HCT116 (cell line): Measurements from ENCODE around the gene GABPB1. TPM values are rescaled to one million over a fixed set of nuclear protein-coding genes. Genes with fewer than 3 reads are reported as not detected.

Experiments used
- ATAC-seq: fragments of 200-7000 bp; cut with Tn5 transposase; 2 replicates; pipeline ENCODE4 v1.9.1; 2020; ENCODE audit warnings: mild to moderate bottlenecking, moderate library complexity
- BruUV-seq: library from RNA; stranded (reverse); fragments of 400-500 nt; replicated peaks from 2 replicates; lab custom pipeline; 2021; lab: Mats Ljungman, UMichigan
- CTCF ChIA-PET: fragments of 300-600 bp; sonication (Branson Sonifier 250); formaldehyde crosslinking; loops from one replicate; lab custom pipeline; 2021; ENCODE audit warnings: antibody characterized with exemption; lab: Charles Lee
- POLR2A ChIA-PET: fragments of 300-600, 350-600 bp; sonication (Branson Sonifier 250); formaldehyde crosslinking; loops from one replicate; lab custom pipeline; 2021; ENCODE audit warnings: antibody characterized with exemption; lab: Charles Lee
- RAD21 ChIA-PET, 2 experiments: fragments of 300-600 bp; sonication (Branson Sonifier 250); formaldehyde crosslinking; loops; one replicate each; lab custom pipeline; 2023; ENCODE audit warnings: low total read pairs in 2 of 2; ENCODE audit not compliant: uncharacterized antibody in 2 of 2, unreplicated experiment in 2 of 2, low non-redundant PET in 1 of 2; lab: Charles Lee
- DNase-seq: peaks from one replicate; pipeline ENCODE4 v3.0.0-alpha.2; 2010; ENCODE audit warnings: low read depth, low spot score
- H2AFZ ChIP-seq: fragments of 200-600 bp; shearing (Covaris generic), sonication (generic); 2 replicates; pipeline ENCODE4 v1.6.1; 2017; ENCODE audit warnings: low read depth, mixed run types, mixed read lengths, antibody characterized with exemption, low read length; ENCODE audit not compliant: poor library complexity, severe bottlenecking
- H3K27ac ChIP-seq: 2 replicates; pipeline ENCODE4 v1.5.1; 2012; ENCODE audit warnings: low read depth, low read length
- H3K27me3 ChIP-seq: fragments of 200-600 bp; sonication (generic); 2 replicates; pipeline ENCODE4 v1.6.1; 2016; ENCODE audit warnings: mixed run types, low read length, mixed read lengths; ENCODE audit not compliant: insufficient read depth
- H3K36me3 ChIP-seq, 2 experiments: fragments of 200-500 bp in 1 of 2; fragments of 200-600 bp in 1 of 2; sonication (Bioruptor generic) in 1 of 2; sonication (generic) in 1 of 2; 2 replicates each; pipeline versions ENCODE4 v1.5.1 to v1.6.1; 2014 to 2016; ENCODE audit warnings: low read length in 2 of 2, inconsistent platforms in 1 of 2, mixed read lengths in 1 of 2, mixed run types in 1 of 2; ENCODE audit not compliant: insufficient read depth in 2 of 2, control insufficient read depth in 1 of 2
- H3K4me1 ChIP-seq, 2 experiments: fragments of 200-600 bp in 1 of 2; sonication (generic) in 1 of 2; 2 replicates each; pipeline versions ENCODE4 v1.5.1 to v1.6.1; 2012 to 2017; ENCODE audit warnings: low read length in 2 of 2, inconsistent platforms in 1 of 2, mild to moderate bottlenecking in 1 of 2, mixed read lengths in 1 of 2, mixed run types in 1 of 2, moderate library complexity in 1 of 2; ENCODE audit not compliant: insufficient read depth in 2 of 2, control insufficient read depth in 1 of 2
- H3K4me2 ChIP-seq: fragments of 200-600 bp; sonication (generic); 2 replicates; pipeline ENCODE4 v1.6.1; 2017; ENCODE audit warnings: mixed run types, low read length, mixed read lengths
- H3K4me3 ChIP-seq, 2 experiments: fragments of 200-600 bp in 1 of 2; sonication (generic) in 1 of 2; replicated peaks in 1 of 2; 2 replicates each; pipeline ENCODE4 v1.5.1; 2011 to 2016; ENCODE audit warnings: low read length in 2 of 2, control low read depth in 1 of 2, low read depth in 1 of 2, mild to moderate bottlenecking in 1 of 2, mixed read lengths in 1 of 2, mixed run types in 1 of 2
- H3K79me2 ChIP-seq: fragments of 200-600 bp; sonication (generic); 2 replicates; pipeline ENCODE4 v1.6.1; 2017; ENCODE audit warnings: mild to moderate bottlenecking, mixed run types, low read length, moderate library complexity, mixed read lengths; ENCODE audit not compliant: insufficient read depth
- H3K9ac ChIP-seq: fragments of 200-600 bp; sonication (generic); 2 replicates; pipeline ENCODE4 v1.6.1; 2016; ENCODE audit warnings: low read length, mixed read lengths
- H3K9me2 ChIP-seq: fragments of 200-600 bp; sonication (generic), shearing (Covaris generic); 2 replicates; pipeline ENCODE4 v1.6.1; 2017; ENCODE audit warnings: mixed run types, mild to moderate bottlenecking, moderate library complexity; ENCODE audit not compliant: insufficient read depth
- H3K9me3 ChIP-seq, 2 experiments: fragments of 200-500 bp in 1 of 2; fragments of 200-600 bp in 1 of 2; sonication (Bioruptor generic) in 1 of 2; sonication (generic) in 1 of 2; 2 replicates each; pipeline ENCODE4 v1.6.1; 2014 to 2017; ENCODE audit warnings: low read length in 2 of 2, mixed read lengths in 2 of 2, inconsistent platforms in 1 of 2, low read depth in 1 of 2, mild to moderate bottlenecking in 1 of 2, mixed run types in 1 of 2, moderate library complexity in 1 of 2; ENCODE audit not compliant: control insufficient read depth in 1 of 2, insufficient read depth in 1 of 2
- H4K20me1 ChIP-seq: fragments of 200-600 bp; sonication (generic), shearing (Covaris generic); 2 replicates; pipeline ENCODE4 v1.6.1; 2017; ENCODE audit warnings: mixed run types, mild to moderate bottlenecking, moderate library complexity; ENCODE audit not compliant: insufficient read depth
- ATF3 ChIP-seq: IDR thresholded peaks from 2 replicates; pipeline ENCODE4 v1.6.1; 2012
- CEBPB ChIP-seq: IDR thresholded peaks from 2 replicates; pipeline ENCODE4 v1.6.1; 2012; ENCODE audit warnings: low read depth
- CTCF ChIP-seq, 3 experiments: fragments of 200-600 bp in 1 of 3; sonication (generic) in 1 of 3; IDR thresholded peaks in 2 of 3; conservative IDR thresholded peaks in 1 of 3; 2 replicates each; pipeline ENCODE4 v1.5.1; 2012 to 2017; ENCODE audit warnings: low read depth in 2 of 3, low read length in 2 of 3, antibody characterized with exemption in 1 of 3, borderline replicate concordance in 1 of 3, control low read depth in 1 of 3, mild to moderate bottlenecking in 1 of 3, mixed read lengths in 1 of 3, mixed run types in 1 of 3, moderate library complexity in 1 of 3; ENCODE audit not compliant: insufficient read depth in 1 of 3
- EGR1 ChIP-seq: IDR thresholded peaks from 2 replicates; pipeline ENCODE4 v1.6.1; 2012; ENCODE audit warnings: low read depth
- FOSL1 ChIP-seq: IDR thresholded peaks from 2 replicates; pipeline ENCODE4 v1.6.1; 2012; ENCODE audit warnings: low read depth
- MAX ChIP-seq: IDR thresholded peaks from 2 replicates; pipeline ENCODE4 v1.6.1; 2012
- POLR2A ChIP-seq: IDR thresholded peaks from 2 replicates; pipeline ENCODE4 v1.7.0; 2011; ENCODE audit warnings: borderline replicate concordance; ENCODE audit not compliant: insufficient read depth, insufficient read length; ENCODE audit errors: extremely low read depth
- POLR2AphosphoS5 ChIP-seq: IDR thresholded peaks from 2 replicates; pipeline ENCODE4 v1.6.1; 2011; ENCODE audit warnings: mild to moderate bottlenecking, low read depth, low read length, moderate library complexity
- RAD21 ChIP-seq: IDR thresholded peaks from 2 replicates; pipeline ENCODE4 v1.6.1; 2012; ENCODE audit warnings: low read depth, mild to moderate bottlenecking
- REST ChIP-seq: IDR thresholded peaks from 2 replicates; pipeline ENCODE4 v1.6.1; 2012; ENCODE audit warnings: low read depth
- SIN3A ChIP-seq: IDR thresholded peaks from 2 replicates; pipeline ENCODE4 v1.6.1; 2012; ENCODE audit warnings: low read depth
- SRF ChIP-seq: IDR thresholded peaks from 2 replicates; pipeline ENCODE4 v1.6.1; 2012; ENCODE audit warnings: low read depth
- ZNF274 ChIP-seq: fragments of 200-500 bp; sonication (Bioruptor generic); IDR thresholded peaks from 2 replicates; pipeline ENCODE4 v1.6.1; 2014; ENCODE audit warnings: mild to moderate bottlenecking, low read depth, low read length, inconsistent platforms
- intact Hi-C: fragments of 100-400 bp; cut with micrococcal nuclease; formaldehyde crosslinking; loops from 2 replicates; pipeline ENCODE4 v1.10.0; 2022
- total RNA-seq: library from RNA; stranded (reverse); gene quantifications from one replicate; pipeline ENCODE4 v1.2.1, GENCODE V29; 2021; ENCODE audit not compliant: unreplicated experiment

GABPB1 gene
- total RNA-seq, 1 experiment from 2014 or later = 20.1 TPM

GRCh38 chr15:50335251-50335650, 19.7 kb downstream of the GABPB1 start:
- CTCF ChIA-PET = no interaction called here
- no peak for DNase-seq
- H3K9me3 ChIP-seq = no peaks in the 10 kb centered on the region
- no peak overlapping the region for H2AFZ ChIP-seq
- H3K79me2 ChIP-seq = peaks cover 26% of the 10 kb centered on the region
- H3K36me3 ChIP-seq = no peaks in the 10 kb centered on the region
- intact Hi-C loops = no loop called here
- no TSS peak for BruUV-seq
- H3K9ac ChIP-seq = no peak overlapping the region
- no peak for ATAC-seq
- POLR2A ChIA-PET = interaction anchor here (1.9 kb wide), 1 partner anchor 20 kb away, joined by 6 read pairs; the partner anchor contains the start of gene GABPB1
- no peaks in the 10 kb centered on the region for H3K27me3 ChIP-seq
- no peaks in the 10 kb centered on the region for H3K9me2 ChIP-seq
- H4K20me1 ChIP-seq = no peaks in the 10 kb centered on the region
- TF ChIP-seq ATF3 (no peak), POLR2AphosphoS5 (no peak), FOSL1 (no peak)
- TF ChIP-seq, all 23 proteins: peak for 0
- no peak overlapping the region for H3K4me3 ChIP-seq
- H3K4me1 ChIP-seq = no peaks in the 10 kb centered on the region
- no peak overlapping the region for H3K4me2 ChIP-seq
- RAD21 ChIA-PET = no interaction called here
- no peak overlapping the region for H3K27ac ChIP-seq

GRCh38 chr15:50333229-50333628, 21.8 kb downstream of the GABPB1 start:
- BruUV-seq = no TSS peak
- no peak overlapping the region for H2AFZ ChIP-seq
- H3K9me3 ChIP-seq = no peaks in the 10 kb centered on the region
- RAD21 ChIA-PET = no interaction called here
- intact Hi-C loops = no loop called here
- H3K79me2 ChIP-seq = peaks cover 13% of the 10 kb centered on the region
- no peak overlapping the region for H3K27ac ChIP-seq
- H4K20me1 ChIP-seq = no peaks in the 10 kb centered on the region
- DNase-seq = no peak
- no peak overlapping the region for H3K4me2 ChIP-seq
- 0 out of 2 replicates have a peak, but pooled peaks cover 5% of the 10 kb centered on the region for H3K9me2 ChIP-seq
- no peaks in the 10 kb centered on the region for H3K36me3 ChIP-seq
- ATAC-seq = no peak
- H3K4me3 ChIP-seq = no peak overlapping the region
- no peaks in the 10 kb centered on the region for H3K27me3 ChIP-seq
- no peak overlapping the region for H3K9ac ChIP-seq
- CTCF ChIA-PET = no interaction called here
- H3K4me1 ChIP-seq = no peaks in the 10 kb centered on the region
- POLR2A ChIA-PET = no interaction called here
- no peak for TF ChIP-seq REST
- TF ChIP-seq MAX = no peak
- TF ChIP-seq CTCF (IDR thresholded peaks at IDR 0.05 in 2 of 3, conservative IDR thresholded peaks at IDR 0.05 in 1 of 3; ENCODE audit: borderline replicate concordance in 1 of 3, insufficient read depth in 1 of 3, low read depth in 2 of 3, low read length in 2 of 3) = no peak
- TF ChIP-seq SIN3A = no peak
- no peak for TF ChIP-seq EGR1
- no peak for TF ChIP-seq RAD21
- TF ChIP-seq POLR2A = no peak
- no peak for TF ChIP-seq SRF
- TF ChIP-seq CEBPB = no peak
- TF ChIP-seq POLR2AphosphoS5 = no peak
- no peak for TF ChIP-seq ZNF274
